Smooth muscle cell of the pulmonary artery (primary cell): Measurements from ENCODE around the gene PHOSPHO1. TPM values are rescaled to one million over a fixed set of nuclear protein-coding genes. Genes with fewer than 3 reads are reported as not detected.

Experiments used
- total RNA-seq: library from RNA; depleted of rRNA; stranded (reverse); fragments of >200 nt; gene quantifications from 2 replicates; pipeline ENCODE4 v1.2.3, GENCODE V29; 2014

PHOSPHO1 gene
- 0.39 and 0.40 TPM in 2 replicates for total RNA-seq

GRCh38 chr17:49230636-49231562 is at the start of gene PHOSPHO1:
PHOSPHO1 (minus strand) TSS chr17:49230787; CDS start chr17:49226691, 4,096 bp downstream.

GRCh38 chr17:49210158-49211029 is 20.2 kb downstream of the PHOSPHO1 start, which contains the start of the genes ABI3 and GNGT2:
ABI3 (plus strand) TSS chr17:49210707; CDS start chr17:49210725, 18 bp downstream.
GNGT2 (minus strand) TSS chr17:49210574; CDS start chr17:49207422, 3,152 bp downstream.

Other genes with a start within 250 kb of the PHOSPHO1 start
- 3.4 and 4.3 TPM in 2 replicates for gene IGF2BP1, start 233.4 kb downstream of the PHOSPHO1 start, total RNA-seq
- 0.03 and 2.8 TPM in 2 replicates for gene B4GALNT2, start 98.0 kb downstream of the PHOSPHO1 start, total RNA-seq
- not detected in 2 replicates for gene GNGT2, start 20.2 kb downstream of the PHOSPHO1 start, total RNA-seq
- gene ABI3, start 20.1 kb downstream of the PHOSPHO1 start, total RNA-seq = 0.17 and 0.20 TPM in 2 replicates
- gene ZNF652, start 131.5 kb upstream of the PHOSPHO1 start, total RNA-seq = 12.6 and 16.0 TPM in 2 replicates
- gene PHB1, start 184.1 kb upstream of the PHOSPHO1 start, total RNA-seq = 77.7 and 111 TPM in 2 replicates